Right atrium auricular region (tissue), 2 donors: ENCODE results near the gene TFB1M. TPM values are rescaled to one million over a fixed set of nuclear protein-coding genes. Genes with fewer than 3 reads are reported as not detected.

ENCODE experiments used
- DNase-seq: peaks from one replicate; pipeline ENCODE4 v3.0.0-alpha.2; 2019; ENCODE audit warnings: low spot score
- H3K27ac ChIP-seq, 2 donors: fragments of 200-600 bp; sonication (generic); 1 replicate in 1 of 2; 2 replicates in 1 of 2; pipeline ENCODE4 v1.5.1; 2016 to 2019
- H3K27me3 ChIP-seq, 2 donors: fragments of 200-600 bp; sonication (generic); one replicate each; pipeline versions ENCODE4 v1.5.1 to v1.6.0; 2017 to 2019
- H3K36me3 ChIP-seq: fragments of 200-600 bp; sonication (generic); one replicate; pipeline ENCODE4 v1.5.1; 2016
- H3K4me1 ChIP-seq, 2 donors: fragments of 200-600 bp; sonication (generic); one replicate each; pipeline versions ENCODE4 v1.5.1 to v1.6.0; 2017 to 2019
- H3K4me3 ChIP-seq, 2 donors: fragments of 200-600 bp; sonication (generic); 1 replicate in 1 of 2; 2 replicates in 1 of 2; pipeline ENCODE4 v1.5.1; 2017 to 2019; ENCODE audit warnings: mild to moderate bottlenecking in 1 of 2, moderate library complexity in 1 of 2
- H3K9me3 ChIP-seq, 2 donors: fragments of 200-600 bp; sonication (generic); one replicate each; pipeline ENCODE4 v1.5.1; 2019
- CTCF ChIP-seq, 2 donors: fragments of 200-600 bp; sonication (generic); IDR thresholded peaks; one replicate each; pipeline ENCODE4 v1.5.1; 2019; ENCODE audit warnings: antibody characterized with exemption in 2 of 2
- total RNA-seq, 2 donors: library from RNA; depleted of rRNA; stranded (reverse); fragments of >200 nt; gene quantifications; one replicate each; pipeline ENCODE4 v1.1.0, GENCODE V29; 2016

TFB1M gene
- total RNA-seq, 2 donors from 2014 or later = 10.7 to 11.1 TPM

GRCh38 chr6:155306958-155307357, 7.3 kb downstream of the TFB1M start:
- no peak overlapping the region for H3K4me3 ChIP-seq
- H3K9me3 ChIP-seq = no peaks in the 10 kb centered on the region
- DNase-seq = no peak
- H3K27ac ChIP-seq = no peak overlapping the region
- no peak for TF ChIP-seq CTCF (IDR thresholded peaks at IDR 0.05)
- no peaks in the 10 kb centered on the region for H3K36me3 ChIP-seq
- no peaks in the 10 kb centered on the region for H3K4me1 ChIP-seq
- no peaks in the 10 kb centered on the region for H3K27me3 ChIP-seq

GRCh38 chr6:155303361-155303870, 10.9 kb downstream of the TFB1M start:
- H3K36me3 ChIP-seq = no peaks in the 10 kb centered on the region
- no peak overlapping the region for H3K27ac ChIP-seq
- no peak for TF ChIP-seq CTCF (IDR thresholded peaks at IDR 0.05)
- no peak for DNase-seq
- H3K9me3 ChIP-seq = no peaks in the 10 kb centered on the region
- H3K27me3 ChIP-seq = no peaks in the 10 kb centered on the region
- no peak overlapping the region for H3K4me3 ChIP-seq
- no peaks in the 10 kb centered on the region for H3K4me1 ChIP-seq

GRCh38 chr6:155301867-155302266, 12.4 kb downstream of the TFB1M start:
- Histone ChIP-seq H3K4me3 (no peak overlapping the region), H3K27ac (no peak overlapping the region), H3K4me1 (no peaks in the 10 kb centered on the region), H3K27me3 (no peaks in the 10 kb centered on the region), H3K9me3 (no peaks in the 10 kb centered on the region), H3K36me3 (peaks cover 10% of the 10 kb centered on the region)
- TF ChIP-seq CTCF (IDR thresholded peaks at IDR 0.05) = no peak
- DNase-seq = no peak

- Histone ChIP-seq H3K36me3 (peaks cover 24% of the 10 kb centered on the region), H3K4me3 (no peak overlapping the region), H3K9me3 (no peaks in the 10 kb centered on the region), H3K27ac (no peak overlapping the region), H3K27me3 (no peaks in the 10 kb centered on the region), H3K4me1 (no peaks in the 10 kb centered on the region)
- no peak for TF ChIP-seq CTCF (IDR thresholded peaks at IDR 0.05)
- DNase-seq = no peak
Measured at GRCh38 chr6:155297669-155298068, 16.6 kb downstream of the TFB1M start.

GRCh38 chr6:155292711-155293110, 21.6 kb downstream of the TFB1M start:
- H3K4me3 ChIP-seq = no peak overlapping the region
- peaks cover 22% of the 10 kb centered on the region for H3K36me3 ChIP-seq
- no peaks in the 10 kb centered on the region for H3K27me3 ChIP-seq
- H3K27ac ChIP-seq = no peak overlapping the region
- no peaks in the 10 kb centered on the region for H3K9me3 ChIP-seq
- no peak for DNase-seq
- no peaks in the 10 kb centered on the region for H3K4me1 ChIP-seq
- TF ChIP-seq CTCF (IDR thresholded peaks at IDR 0.05) = no peak

- Histone ChIP-seq H3K36me3 (peaks cover 9% of the 10 kb centered on the region), H3K4me3 (no peak overlapping the region), H3K4me1 (no peaks in the 10 kb centered on the region), H3K27ac (no peak overlapping the region), H3K9me3 (no peaks in the 10 kb centered on the region), H3K27me3 (no peaks in the 10 kb centered on the region)
- DNase-seq = no peak
- no peak for TF ChIP-seq CTCF (IDR thresholded peaks at IDR 0.05)
Measured at GRCh38 chr6:155291291-155291690, 23.0 kb downstream of the TFB1M start.
